ENCODE results near the gene MYO1E.
"Not testable (repeated sequence)": the region's sequence is repeated elsewhere in the genome, so short reads cannot be mapped to it uniquely, and the experiment has no call there.

MYO1E gene

DNA sequence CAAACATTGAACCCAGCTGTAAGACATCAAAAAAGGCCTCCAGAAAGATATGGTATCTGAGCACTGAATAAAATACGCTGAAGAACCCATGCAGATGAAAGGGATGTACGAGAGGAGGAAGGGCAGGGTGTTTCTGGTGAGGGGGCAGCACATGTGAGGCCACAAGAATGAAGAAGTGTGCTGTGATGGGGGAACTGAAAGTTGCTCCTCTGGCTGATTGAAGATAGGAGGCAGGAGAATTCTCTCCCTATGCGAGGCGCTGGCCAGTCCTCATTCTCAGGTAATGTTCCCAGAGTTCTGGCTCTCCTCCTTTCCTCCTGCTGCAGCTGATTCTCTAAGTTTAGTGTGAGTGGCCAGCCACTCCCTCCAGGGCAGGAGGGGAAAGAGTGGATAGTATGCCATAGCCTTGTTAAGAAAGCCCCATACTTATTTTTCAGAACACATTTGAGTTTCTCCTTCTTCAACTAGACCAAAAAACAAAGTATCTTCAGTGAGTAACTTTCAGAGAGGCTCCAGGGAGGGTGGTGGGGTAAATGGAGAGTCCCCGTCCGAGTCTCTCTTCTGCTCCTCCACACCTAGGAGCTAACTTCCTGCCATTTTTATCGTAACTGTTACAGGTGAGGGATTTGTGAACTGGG lies 26.9 kb upstream of the MYO1E start:
- TF ChIP-seq, protein P1, sequence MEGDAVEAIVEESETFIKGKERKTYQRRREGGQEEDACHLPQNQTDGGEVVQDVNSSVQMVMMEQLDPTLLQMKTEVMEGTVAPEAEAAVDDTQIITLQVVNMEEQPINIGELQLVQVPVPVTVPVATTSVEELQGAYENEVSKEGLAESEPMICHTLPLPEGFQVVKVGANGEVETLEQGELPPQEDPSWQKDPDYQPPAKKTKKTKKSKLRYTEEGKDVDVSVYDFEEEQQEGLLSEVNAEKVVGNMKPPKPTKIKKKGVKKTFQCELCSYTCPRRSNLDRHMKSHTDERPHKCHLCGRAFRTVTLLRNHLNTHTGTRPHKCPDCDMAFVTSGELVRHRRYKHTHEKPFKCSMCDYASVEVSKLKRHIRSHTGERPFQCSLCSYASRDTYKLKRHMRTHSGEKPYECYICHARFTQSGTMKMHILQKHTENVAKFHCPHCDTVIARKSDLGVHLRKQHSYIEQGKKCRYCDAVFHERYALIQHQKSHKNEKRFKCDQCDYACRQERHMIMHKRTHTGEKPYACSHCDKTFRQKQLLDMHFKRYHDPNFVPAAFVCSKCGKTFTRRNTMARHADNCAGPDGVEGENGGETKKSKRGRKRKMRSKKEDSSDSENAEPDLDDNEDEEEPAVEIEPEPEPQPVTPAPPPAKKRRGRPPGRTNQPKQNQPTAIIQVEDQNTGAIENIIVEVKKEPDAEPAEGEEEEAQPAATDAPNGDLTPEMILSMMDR (IDR thresholded peaks at IDR 0.05; ENCODE audit: low read depth, low read length, missing control alignments), result no peak
- no peak overlapping the region for H3K4me3 ChIP-seq (replicated peaks; ENCODE audit: low read depth, low read length)
- DNase-seq (ENCODE audit: extremely low read depth, low read depth), result no peak

DNA sequence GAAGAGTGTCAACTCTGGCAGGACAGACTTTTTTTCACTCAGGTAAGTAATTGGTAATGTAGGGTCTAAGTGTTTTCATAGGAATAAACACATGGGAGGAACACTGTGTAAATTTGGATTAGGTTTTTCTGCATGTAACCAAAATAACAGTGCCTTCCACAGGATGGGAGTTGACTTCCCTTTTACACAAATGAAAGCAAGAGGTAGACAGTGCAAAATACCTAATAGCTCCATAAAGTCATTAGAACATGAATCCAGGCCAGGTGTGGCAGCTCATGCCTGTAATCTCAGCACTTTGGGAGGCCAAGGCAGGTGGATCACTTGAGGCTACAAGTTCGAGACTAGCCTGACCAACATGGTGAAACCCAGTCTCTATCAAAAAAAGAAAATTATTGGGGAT lies 25.5 kb upstream of the MYO1E start:
- TF ChIP-seq, protein P1 (IDR thresholded peaks at IDR 0.05; ENCODE audit: low read depth, low read length, missing control alignments), result no peak
- no peak for DNase-seq (ENCODE audit: extremely low read depth, low read depth)
- H3K4me3 ChIP-seq (replicated peaks; ENCODE audit: low read depth, low read length), result no peak overlapping the region

DNA sequence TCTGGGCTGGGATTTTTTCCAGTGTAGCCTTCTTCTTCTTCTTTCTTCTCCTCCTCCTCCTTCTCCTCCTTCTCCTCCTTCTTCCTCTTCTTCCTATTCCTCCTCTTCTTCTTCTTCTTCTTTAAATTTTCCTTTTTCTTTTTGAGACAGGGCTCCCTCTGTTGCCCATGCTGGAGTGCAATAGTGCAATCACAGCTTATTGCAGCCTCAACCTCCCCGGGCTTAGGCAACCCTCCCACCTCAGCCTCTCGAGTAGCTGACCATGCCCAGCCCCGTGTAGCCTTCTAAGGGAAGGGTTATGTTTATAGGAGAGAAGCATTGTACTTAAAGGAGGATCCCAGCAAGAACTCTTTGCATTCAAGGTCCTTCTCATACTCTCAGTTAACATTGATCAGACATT lies 24.0 kb upstream of the MYO1E start:
- no peak overlapping the region for H3K4me3 ChIP-seq (replicated peaks; ENCODE audit: low read depth, low read length)
- TF ChIP-seq, protein P1 (IDR thresholded peaks at IDR 0.05; ENCODE audit: low read depth, low read length, missing control alignments), result no peak
- no peak for DNase-seq (ENCODE audit: extremely low read depth, low read depth)

DNA sequence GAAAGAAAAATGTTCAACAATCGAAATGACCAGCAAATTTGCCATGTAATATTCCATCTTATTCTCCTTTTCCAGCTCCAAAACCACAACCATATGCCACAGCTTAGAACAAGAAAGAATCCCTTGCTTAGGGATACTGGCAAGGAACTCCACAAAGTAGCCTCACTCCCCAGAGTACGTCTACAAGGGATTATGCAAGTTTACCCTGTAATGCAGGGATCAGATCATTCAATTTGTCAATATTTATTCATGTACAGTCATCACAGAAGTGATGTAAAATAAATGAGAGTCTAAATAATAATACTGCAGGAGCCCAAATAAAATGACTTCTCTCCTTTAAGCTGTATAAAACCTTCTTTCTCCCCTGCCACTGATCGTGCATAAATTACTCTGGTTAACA lies 23.5 kb upstream of the MYO1E start:
- TF ChIP-seq, protein P1 (IDR thresholded peaks at IDR 0.05; ENCODE audit: low read depth, low read length, missing control alignments), result no peak
- no peak overlapping the region for H3K4me3 ChIP-seq (replicated peaks; ENCODE audit: low read depth, low read length)

DNA sequence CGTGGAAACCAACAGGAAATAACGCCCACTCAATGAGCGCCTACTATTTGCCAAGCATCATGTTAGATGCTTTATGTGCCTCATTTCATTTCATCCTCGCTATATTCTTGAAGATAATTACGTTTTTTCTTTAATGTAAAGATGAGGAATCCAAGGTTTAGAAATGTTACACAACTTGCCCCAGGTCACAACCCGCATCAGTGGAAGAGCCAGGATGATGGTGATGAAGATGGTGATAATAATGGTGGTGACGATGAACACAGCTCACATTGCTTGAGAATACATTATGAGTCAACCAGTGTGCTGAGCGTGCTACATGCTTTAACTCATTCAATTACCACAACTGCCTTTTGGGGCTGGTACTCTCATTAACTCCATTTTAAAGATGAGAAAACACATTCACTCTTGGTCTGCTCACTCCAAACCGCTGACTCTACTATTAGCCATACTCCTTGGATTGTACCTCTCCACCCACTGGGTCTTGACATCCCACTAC lies 21.5 kb upstream of the MYO1E start:
- no peak for DNase-seq (ENCODE audit: extremely low read depth, low read depth)
- TF ChIP-seq, protein P1 (IDR thresholded peaks at IDR 0.05; ENCODE audit: low read depth, low read length, missing control alignments), result no peak
- no peak overlapping the region for H3K4me3 ChIP-seq (replicated peaks; ENCODE audit: low read depth, low read length)

More for the DNA sequence above, 23.5 kb upstream of the MYO1E start:
- no peak for DNase-seq (ENCODE audit: extremely low read depth, low read depth)

DNA sequence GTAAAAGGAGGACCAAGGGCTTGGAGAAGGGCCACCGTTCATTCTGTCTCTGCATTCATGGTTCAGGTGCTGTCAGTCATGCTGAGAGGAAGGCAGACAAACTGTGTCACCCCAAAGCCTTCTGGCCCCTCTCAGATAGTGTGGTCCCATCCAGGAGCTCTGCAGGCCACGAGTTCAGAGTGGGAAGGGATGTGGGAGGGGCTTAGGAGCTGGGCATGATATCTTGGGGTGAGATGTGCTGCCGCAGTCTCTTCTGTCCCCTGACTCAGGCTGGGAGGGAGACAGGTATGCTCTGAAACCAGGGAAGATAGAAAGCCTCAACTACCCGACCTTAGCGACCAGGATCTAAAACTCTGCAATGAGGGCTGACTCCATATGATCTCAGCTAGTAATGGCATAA lies 19.6 kb upstream of the MYO1E start:
- H3K4me3 ChIP-seq (replicated peaks; ENCODE audit: low read depth, low read length), result no peak overlapping the region
- TF ChIP-seq, protein P1 (IDR thresholded peaks at IDR 0.05; ENCODE audit: low read depth, low read length, missing control alignments), result no peak
- no peak for DNase-seq (ENCODE audit: extremely low read depth, low read depth)

DNA sequence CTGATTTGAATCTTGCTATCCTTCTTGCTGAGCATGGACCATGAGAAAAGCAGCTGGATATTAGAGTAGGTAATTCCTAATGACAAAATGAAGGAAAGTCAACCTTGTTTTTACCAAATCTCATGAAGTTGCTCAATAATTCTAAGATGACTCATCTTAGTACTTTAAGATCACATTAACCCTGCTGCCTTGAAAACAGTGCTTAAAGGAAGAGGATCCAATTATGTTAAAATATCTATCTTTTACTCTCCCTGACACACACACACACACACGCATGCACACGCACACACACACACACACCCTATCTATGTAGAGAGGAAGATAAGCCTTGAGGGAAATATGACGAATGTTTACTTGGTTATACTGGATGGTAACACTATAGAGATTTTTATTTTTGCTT lies 16.0 kb upstream of the MYO1E start:
- TF ChIP-seq, protein P1 (IDR thresholded peaks at IDR 0.05; ENCODE audit: low read depth, low read length, missing control alignments), result no peak
- no peak for DNase-seq (ENCODE audit: extremely low read depth, low read depth)
- no peak overlapping the region for H3K4me3 ChIP-seq (replicated peaks; ENCODE audit: low read depth, low read length)

DNA sequence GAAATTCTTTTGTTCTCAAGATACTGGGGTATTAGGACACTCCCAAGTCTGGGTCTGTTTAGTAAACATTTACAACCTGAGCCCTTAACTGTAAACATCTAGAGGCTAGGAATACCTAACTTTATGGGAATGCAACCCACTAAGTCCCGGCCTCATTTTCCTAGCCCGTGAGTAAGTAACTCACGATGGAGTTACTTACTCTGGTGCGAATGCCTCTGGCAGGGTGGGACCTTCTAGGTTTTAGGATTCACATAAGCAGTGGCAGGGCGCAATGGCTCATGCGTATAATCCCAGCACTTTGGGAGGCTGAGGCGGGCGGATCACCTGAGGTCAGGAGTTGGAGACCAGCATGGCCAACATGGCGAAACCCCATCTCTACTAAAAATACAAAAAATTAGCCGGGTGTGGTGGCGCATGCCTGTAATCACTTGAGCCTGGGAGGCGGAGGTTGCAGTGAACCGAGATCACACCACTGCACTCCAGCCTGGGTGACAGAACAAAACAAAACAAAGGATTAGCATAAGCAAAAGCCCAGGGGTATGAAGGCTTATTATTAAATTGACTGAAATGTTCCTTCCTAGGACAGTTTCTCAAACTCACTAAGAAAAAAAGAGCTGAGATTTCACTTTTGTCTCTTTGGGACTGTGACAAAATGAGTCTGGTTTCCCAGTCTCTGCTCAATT lies 14.7 kb upstream of the MYO1E start:
- DNase-seq (ENCODE audit: extremely low read depth, low read depth); H3K4me3 ChIP-seq (replicated peaks; ENCODE audit: low read depth, low read length): not testable (repeated sequence)
